ENCODE data around the gene EDEM2. TPM values are rescaled to one million over a fixed set of nuclear protein-coding genes. Genes with fewer than 3 reads are reported as not detected.
A peak's percentile ranks its signal among the peaks of the same experiment; 100 is the strongest.
"Not testable (repeated sequence)": the region's sequence is repeated elsewhere in the genome, so short reads cannot be mapped to it uniquely, and the experiment has no call there.

The EDEM2 gene
- total RNA-seq, 1 donor from 2014 or later = 26.0 TPM

- DNase-seq (ENCODE audit: low spot score) (no peak), ATAC-seq (peak; percentile 12)
Observed at GRCh38 chr20:35091816-35092523, 55.2 kb downstream of the EDEM2 start.

GRCh38 chr20:35088231-35089145, 58.6 kb downstream of the EDEM2 start:
- ATAC-seq (no peak), DNase-seq (ENCODE audit: low spot score) (no peak)

- DNase-seq (ENCODE audit: low spot score) (no peak), ATAC-seq (no peak)
Observed at GRCh38 chr20:35087791-35088190, 59.3 kb downstream of the EDEM2 start.

- ATAC-seq = no peak
- DNase-seq (ENCODE audit: low spot score) = no peak
Observed at GRCh38 chr20:35087355-35087754, 59.8 kb downstream of the EDEM2 start.

GRCh38 chr20:35085477-35086225, 61.5 kb downstream of the EDEM2 start:
- DNase-seq (ENCODE audit: low spot score) (no peak), ATAC-seq (no peak)

- DNase-seq (ENCODE audit: low spot score) (no peak), ATAC-seq (no peak)
Observed at GRCh38 chr20:35084998-35085397, 62.1 kb downstream of the EDEM2 start.

GRCh38 chr20:35080348-35080642, 66.8 kb downstream of the EDEM2 start:
- ATAC-seq = peak; percentile 40
- not testable (repeated sequence) for DNase-seq (ENCODE audit: low spot score)

- DNase-seq (ENCODE audit: low spot score) (no peak), ATAC-seq (peak; percentile 38)
Observed at GRCh38 chr20:35079472-35080347, 67.4 kb downstream of the EDEM2 start.

GRCh38 chr20:35077872-35078271, 69.3 kb downstream of the EDEM2 start:
- ATAC-seq (no peak), DNase-seq (ENCODE audit: low spot score) (no peak)

- ATAC-seq = no peak
- no peak for DNase-seq (ENCODE audit: low spot score)
Observed at GRCh38 chr20:35077341-35077740, 69.8 kb downstream of the EDEM2 start.

GRCh38 chr20:35071436-35072153, 75.5 kb downstream of the EDEM2 start:
- DNase-seq (ENCODE audit: low spot score); ATAC-seq: not testable (repeated sequence)

GRCh38 chr20:35066194-35066593, 80.9 kb downstream of the EDEM2 start:
- DNase-seq (ENCODE audit: low spot score) (no peak), ATAC-seq (no peak)

Other genes starting within 250 kb of the EDEM2 start
- gene GSS, start 191.5 kb downstream of the EDEM2 start, total RNA-seq = 29.2 TPM
- gene MYH7B, start 191.5 kb downstream of the EDEM2 start, total RNA-seq = 0.45 TPM
- gene TRPC4AP, start 54.5 kb downstream of the EDEM2 start, total RNA-seq = 27.6 TPM
- gene PROCR, start 24.7 kb upstream of the EDEM2 start, total RNA-seq = 1.5 TPM
- gene MMP24, start 79.4 kb upstream of the EDEM2 start, total RNA-seq = 0.43 TPM
- gene MMP24OS, start 130.8 kb upstream of the EDEM2 start, total RNA-seq = 27.3 TPM
- gene EIF6, start 137.4 kb upstream of the EDEM2 start, total RNA-seq = 80.2 TPM
- gene FAM83C, start 145.1 kb upstream of the EDEM2 start, total RNA-seq = not detected